K562 (cell line): ENCODE measurements around the gene HEXD. TPM values are rescaled to one million over a fixed set of nuclear protein-coding genes. Genes with fewer than 3 reads are reported as not detected.
A peak's percentile ranks its signal among the peaks of the same experiment; 100 is the strongest.

Experiments
- HNRNPLL ChIP-seq: fragments of 200-400 bp; formaldehyde crosslinking; IDR thresholded peaks from 2 replicates; pipeline ENCODE4 v1.6.1; 2017; ENCODE audit warnings: low read length, low read depth, mild to moderate bottlenecking; ENCODE audit not compliant: poor library complexity, severe bottlenecking
- MBD1 ChIP-seq: fragments of 250-450 bp; sonication (Bioruptor Pico); IDR thresholded peaks from 2 replicates; pipeline ENCODE4 v1.8.0; 2022; ENCODE audit warnings: inconsistent platforms
- PPARD ChIP-seq: fragments of 250-450 bp; sonication (Bioruptor Pico); IDR thresholded peaks from 2 replicates; pipeline ENCODE4 v1.8.0; 2022; ENCODE audit warnings: inconsistent platforms, mild to moderate bottlenecking, moderate library complexity
- PRDM10 ChIP-seq: fragments of 450-650 bp; IDR thresholded peaks from 2 replicates; pipeline ENCODE4 v1.6.1; 2018; ENCODE audit not compliant: partially characterized antibody
- RAD21 ChIP-seq, 2 experiments: fragments of 250-450 bp in 1 of 2; fragments of 450-650 bp in 1 of 2; sonication (Bioruptor Pico) in 1 of 2; formaldehyde crosslinking in 1 of 2; IDR thresholded peaks in 1 of 2; conservative IDR thresholded peaks in 1 of 2; 2 replicates each; pipeline versions ENCODE4 v1.4.0 to v1.8.0; 2020 to 2022; ENCODE audit warnings: mild to moderate bottlenecking in 2 of 2, moderate library complexity in 1 of 2
- TCF15 ChIP-seq: fragments of 250-450 bp; sonication (Bioruptor Pico); IDR thresholded peaks from 2 replicates; pipeline ENCODE4 v1.8.0; 2022; ENCODE audit warnings: moderate library complexity, mild to moderate bottlenecking, inconsistent platforms
- TOE1 ChIP-seq, 2 experiments: fragments of 450-650 bp in 1 of 2; sonication (generic) in 1 of 2; formaldehyde crosslinking in 1 of 2; IDR thresholded peaks; 2 replicates each; pipeline versions ENCODE4 v1.7.1 to v1.8.0; 2016 to 2022; ENCODE audit warnings: borderline replicate concordance in 2 of 2, mild to moderate bottlenecking in 2 of 2, antibody characterized with exemption in 1 of 2, inconsistent platforms in 1 of 2, low read depth in 1 of 2, missing genetic modification reagents in 1 of 2, moderate library complexity in 1 of 2
- ZBTB33 ChIP-seq: sonication (generic); formaldehyde crosslinking; IDR thresholded peaks from 2 replicates; pipeline ENCODE4 v1.8.1; 2023; ENCODE audit warnings: mild to moderate bottlenecking, missing genetic modification reagents
- ZNF589 ChIP-seq: fragments of 200-800 bp; sonication (Bioruptor generic); IDR thresholded peaks from 2 replicates; pipeline ENCODE4 v1.6.1; 2016; ENCODE audit warnings: low read depth, missing genetic modification characterization, missing compliant biosample characterization
- polyA plus RNA-seq, 8 experiments: library from polyadenylated mRNA; depleted of rRNA in 4 of 8; stranded (reverse) in 5 of 8; unstranded in 3 of 8; fragments of >200 nt; fragmentation: Nextera tagmentation in 2 of 8; fragmentation: Illumina TruSeq in 1 of 8; extraction: Ambion mirVana in 2 of 8; extraction: Trizol in 1 of 8; gene quantifications; 2 replicates each; pipeline versions ENCODE4 v1.2.1 to v1.2.3, GENCODE V29; 2011 to 2014; ENCODE audit warnings: inconsistent platforms in 1 of 8, missing spikeins in 1 of 8
- total RNA-seq, 7 experiments: library from RNA; depleted of rRNA in 6 of 7; stranded (reverse); fragments of >200 nt in 6 of 7; fragmentation: Illumina TruSeq in 2 of 7; extraction: Trizol in 2 of 7; gene quantifications; 2 replicates each; pipeline versions ENCODE4 v1.2.1 to v1.2.3, GENCODE V29; 2011 to 2021; ENCODE audit warnings: low replicate concordance in 1 of 7
- TF ChIP-seq, protein P1 (sequence below): IDR thresholded peaks from 2 replicates; pipeline ENCODE4 v1.6.1; 2011; ENCODE audit warnings: borderline replicate concordance, low read depth, mild to moderate bottlenecking, moderate library complexity, low read length; ENCODE audit not compliant: insufficient read depth, poor library complexity, severe bottlenecking

HEXD gene
- total and polyA plus RNA-seq, 9 of the 15 experiments (the other 6 are each of a cell fraction or from before 2014, with no cell fraction given), result 1.0 to 25.3 (median 10.0) TPM

DNA sequence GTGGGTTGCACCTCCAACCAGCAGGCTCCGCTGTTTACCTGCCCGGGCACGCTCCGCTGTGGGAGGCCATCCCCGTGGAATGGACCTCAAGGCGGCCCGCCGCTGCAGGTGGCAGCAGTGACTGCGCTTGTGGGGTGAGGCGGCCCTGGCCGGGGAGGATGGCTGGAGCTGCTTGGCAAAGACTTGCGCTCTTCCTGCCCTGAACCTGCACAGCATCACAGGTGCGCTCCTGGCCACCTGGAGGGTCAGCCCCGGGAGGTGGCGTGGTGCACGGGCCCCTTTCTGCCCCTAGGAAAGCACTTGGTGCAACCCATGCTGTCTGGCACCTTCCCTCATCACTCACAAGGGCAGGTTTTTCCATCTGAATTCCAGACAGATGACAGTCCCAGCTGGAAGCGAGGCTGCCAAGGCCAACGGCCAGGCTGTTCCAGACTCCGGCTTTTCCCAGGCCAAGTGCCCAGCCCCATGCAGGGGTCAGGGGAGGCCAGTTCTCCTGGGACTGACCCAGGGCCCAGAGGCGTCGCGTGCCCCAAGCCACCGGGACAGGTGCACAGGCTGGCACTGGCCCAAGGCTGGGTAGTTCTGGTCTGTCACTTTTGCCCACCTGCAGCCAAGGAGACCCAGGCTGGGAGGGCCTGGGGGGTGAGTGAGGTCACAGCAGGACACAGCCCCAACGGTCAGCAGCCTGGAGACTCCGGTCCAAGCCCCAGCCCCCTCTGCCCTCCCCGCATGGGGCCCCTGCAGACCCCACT, 33.2 kb upstream of the HEXD start (continued):
- no peak for TF ChIP-seq PRDM10
- no peak for TF ChIP-seq MBD1 (CRISPR knock-in tag)
- TF ChIP-seq TOE1 (IDR thresholded peaks at IDR 0.05; ENCODE audit: borderline replicate concordance), result no peak
- no peak for TF ChIP-seq TOE1 (CRISPR knock-in tag; IDR thresholded peaks at IDR 0.05; ENCODE audit: borderline replicate concordance, low read depth)
- TF ChIP-seq ZBTB33 (CRISPR knock-in tag), result peak; percentile 85
- TF ChIP-seq, protein P1, sequence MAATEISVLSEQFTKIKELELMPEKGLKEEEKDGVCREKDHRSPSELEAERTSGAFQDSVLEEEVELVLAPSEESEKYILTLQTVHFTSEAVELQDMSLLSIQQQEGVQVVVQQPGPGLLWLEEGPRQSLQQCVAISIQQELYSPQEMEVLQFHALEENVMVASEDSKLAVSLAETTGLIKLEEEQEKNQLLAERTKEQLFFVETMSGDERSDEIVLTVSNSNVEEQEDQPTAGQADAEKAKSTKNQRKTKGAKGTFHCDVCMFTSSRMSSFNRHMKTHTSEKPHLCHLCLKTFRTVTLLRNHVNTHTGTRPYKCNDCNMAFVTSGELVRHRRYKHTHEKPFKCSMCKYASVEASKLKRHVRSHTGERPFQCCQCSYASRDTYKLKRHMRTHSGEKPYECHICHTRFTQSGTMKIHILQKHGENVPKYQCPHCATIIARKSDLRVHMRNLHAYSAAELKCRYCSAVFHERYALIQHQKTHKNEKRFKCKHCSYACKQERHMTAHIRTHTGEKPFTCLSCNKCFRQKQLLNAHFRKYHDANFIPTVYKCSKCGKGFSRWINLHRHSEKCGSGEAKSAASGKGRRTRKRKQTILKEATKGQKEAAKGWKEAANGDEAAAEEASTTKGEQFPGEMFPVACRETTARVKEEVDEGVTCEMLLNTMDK, result no peak
- TF ChIP-seq RAD21 (CRISPR knock-in tag; conservative IDR thresholded peaks at IDR 0.05 in 1 of 2, IDR thresholded peaks at IDR 0.05 in 1 of 2), result peak in 1 of 2 experiments; percentile 56; a peak in 2 of 4 replicates
- TF ChIP-seq TCF15, result no peak
- TF ChIP-seq ZNF589 (CRISPR knock-in tag), result no peak
- TF ChIP-seq PPARD (CRISPR knock-in tag), result no peak
- no peak for TF ChIP-seq HNRNPLL
